H1 (cell line): ENCODE results near the gene MED13.

Source experiments
- CHD2 ChIP-seq: IDR thresholded peaks from 2 replicates; pipeline ENCODE4 v1.6.1; 2012; ENCODE audit warnings: low read length, improper control_type of control experiment
- CTCF ChIP-seq, 3 experiments: IDR thresholded peaks; 1 replicate in 2 of 3; 2 replicates in 1 of 3; pipeline versions ENCODE4 v1.5.1 to v1.6.1; 2011; ENCODE audit warnings: low read length in 3 of 3, mild to moderate bottlenecking in 3 of 3, inconsistent platforms in 2 of 3, low read depth in 1 of 3, moderate library complexity in 1 of 3; ENCODE audit not compliant: insufficient read depth in 1 of 3; ENCODE audit errors: control extremely low read depth in 1 of 3
- EZH2 ChIP-seq: fragments of 200-600 bp; sonication (generic); IDR thresholded peaks from 2 replicates; pipeline ENCODE4 v1.7.1; 2012; ENCODE audit warnings: low read depth, mild to moderate bottlenecking, moderate library complexity, low read length, inconsistent platforms; ENCODE audit not compliant: severe bottlenecking
- POLR2A ChIP-seq, 2 experiments: IDR thresholded peaks; 1 replicate in 1 of 2; 2 replicates in 1 of 2; pipeline ENCODE4 v1.6.1; 2011; ENCODE audit warnings: low read depth in 2 of 2, low read length in 2 of 2, mild to moderate bottlenecking in 2 of 2; ENCODE audit errors: control extremely low read depth in 1 of 2
- SUZ12 ChIP-seq: fragments of 200-600 bp; sonication (generic); IDR thresholded peaks from 2 replicates; pipeline ENCODE4 v1.6.1; 2012; ENCODE audit warnings: mild to moderate bottlenecking, inconsistent platforms, low read length, moderate library complexity, mixed read lengths

- TF ChIP-seq CTCF (IDR thresholded peaks at IDR 0.05; ENCODE audit: control extremely low read depth in 1 of 3, insufficient read depth in 1 of 3, low read depth in 1 of 3, low read length in 3 of 3) (no peak), EZH2 (no peak), POLR2A (IDR thresholded peaks at IDR 0.05; ENCODE audit: control extremely low read depth in 1 of 2, low read depth in 2 of 2, low read length in 2 of 2) (no peak), CHD2 (no peak), SUZ12 (no peak)
Measured at GRCh38 chr17:61968757-61969156, 96.3 kb downstream of the MED13 start.
